Lower leg skin (tissue), 3 donors: Measurements from ENCODE around the gene IQGAP3.

Source experiments
- POLR2A ChIP-seq, 2 donors: fragments of 450-650 bp; IDR thresholded peaks; one replicate each; pipeline ENCODE4 v1.6.1; 2016 to 2017; ENCODE audit warnings: antibody characterized with exemption in 2 of 2, mild to moderate bottlenecking in 1 of 2, moderate library complexity in 1 of 2
- TF ChIP-seq, protein P1 (sequence below), 3 donors: fragments of 450-650 bp; IDR thresholded peaks; one replicate each; pipeline ENCODE4 v1.5.1; 2016; ENCODE audit warnings: antibody characterized with exemption in 3 of 3, mild to moderate bottlenecking in 3 of 3, moderate library complexity in 2 of 3

DNA sequence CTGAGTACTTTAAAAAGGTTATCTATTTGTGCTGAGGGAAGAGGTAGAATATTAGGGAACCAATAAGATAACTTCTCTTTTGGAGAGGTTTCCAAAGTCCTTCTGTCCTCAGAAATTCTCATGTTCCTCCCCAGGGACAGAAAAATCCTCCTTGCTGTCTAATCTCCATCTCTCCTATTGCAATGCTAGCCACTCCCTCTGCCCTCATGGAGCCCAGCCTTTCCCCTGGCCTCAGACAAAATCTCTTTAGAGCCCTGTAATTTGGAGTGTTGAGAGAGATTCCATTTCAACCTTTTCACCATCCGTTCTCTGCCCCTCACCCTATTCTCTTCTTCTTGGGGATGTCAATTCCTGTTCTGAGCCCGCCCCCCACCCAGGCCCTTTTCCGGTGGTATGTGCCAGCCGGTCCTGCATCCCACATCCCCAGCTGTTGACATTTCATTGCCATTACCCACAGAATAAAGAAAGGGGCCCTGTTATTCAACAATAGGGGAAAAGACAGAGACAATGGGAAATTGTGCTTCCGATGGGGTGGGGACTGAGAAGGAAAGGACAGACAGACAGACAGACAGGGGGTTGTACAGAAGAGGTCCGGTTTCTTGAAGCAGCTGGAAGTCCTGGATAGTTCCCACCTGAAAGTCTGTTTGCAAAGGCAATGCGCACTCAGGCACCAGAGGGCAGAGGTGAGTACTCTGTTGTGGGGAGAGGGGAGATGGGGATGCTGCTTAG is 46.7 kb upstream of the IQGAP3 start, which contains the start of gene HAPLN2:
- TF ChIP-seq POLR2A (IDR thresholded peaks at IDR 0.05), result no peak
- TF ChIP-seq, protein P1, sequence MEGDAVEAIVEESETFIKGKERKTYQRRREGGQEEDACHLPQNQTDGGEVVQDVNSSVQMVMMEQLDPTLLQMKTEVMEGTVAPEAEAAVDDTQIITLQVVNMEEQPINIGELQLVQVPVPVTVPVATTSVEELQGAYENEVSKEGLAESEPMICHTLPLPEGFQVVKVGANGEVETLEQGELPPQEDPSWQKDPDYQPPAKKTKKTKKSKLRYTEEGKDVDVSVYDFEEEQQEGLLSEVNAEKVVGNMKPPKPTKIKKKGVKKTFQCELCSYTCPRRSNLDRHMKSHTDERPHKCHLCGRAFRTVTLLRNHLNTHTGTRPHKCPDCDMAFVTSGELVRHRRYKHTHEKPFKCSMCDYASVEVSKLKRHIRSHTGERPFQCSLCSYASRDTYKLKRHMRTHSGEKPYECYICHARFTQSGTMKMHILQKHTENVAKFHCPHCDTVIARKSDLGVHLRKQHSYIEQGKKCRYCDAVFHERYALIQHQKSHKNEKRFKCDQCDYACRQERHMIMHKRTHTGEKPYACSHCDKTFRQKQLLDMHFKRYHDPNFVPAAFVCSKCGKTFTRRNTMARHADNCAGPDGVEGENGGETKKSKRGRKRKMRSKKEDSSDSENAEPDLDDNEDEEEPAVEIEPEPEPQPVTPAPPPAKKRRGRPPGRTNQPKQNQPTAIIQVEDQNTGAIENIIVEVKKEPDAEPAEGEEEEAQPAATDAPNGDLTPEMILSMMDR (IDR thresholded peaks at IDR 0.05), result no peak
